Endometrium (tissue), 2 donors: ENCODE measurements around the gene MSL1.
A peak's percentile ranks its signal among the peaks of the same experiment; 100 is the strongest.

ENCODE experiments used
- FAIRE-seq: peaks from 2 replicates; lab custom pipeline; 2012; peaks lifted over from hg19 to GRCh38; lab: Jason Lieb, UNC
- donor health status: control.
- donor health status: control.

MSL1 gene

GRCh38 chr17:40104594-40105486 is 16.9 kb upstream of the MSL1 start:
- no peak for FAIRE-seq

- no peak for FAIRE-seq
These were observed 15.7 kb upstream of the MSL1 start for GRCh38 chr17:40105861-40106759.

GRCh38 chr17:40106760-40107521 is 14.8 kb upstream of the MSL1 start:
- no peak for FAIRE-seq

GRCh38 chr17:40107522-40108174 is 14.1 kb upstream of the MSL1 start:
- no peak for FAIRE-seq

- no peak for FAIRE-seq
These were observed 12.6 kb upstream of the MSL1 start for GRCh38 chr17:40108970-40109824.

- no peak for FAIRE-seq
These were observed 11.5 kb upstream of the MSL1 start for GRCh38 chr17:40110026-40110845.

GRCh38 chr17:40111221-40112128 is 10.3 kb upstream of the MSL1 start:
- FAIRE-seq = no peak

GRCh38 chr17:40112191-40112711 is 9.5 kb upstream of the MSL1 start:
- FAIRE-seq = no peak

- FAIRE-seq = no peak
These were observed 9.1 kb upstream of the MSL1 start for GRCh38 chr17:40112718-40113109.

GRCh38 chr17:40113110-40113906 is 8.5 kb upstream of the MSL1 start:
- peak; percentile 93 for FAIRE-seq

- no peak for FAIRE-seq
These were observed 7.9 kb upstream of the MSL1 start for GRCh38 chr17:40113907-40114245.

- FAIRE-seq = no peak
These were observed 6.7 kb upstream of the MSL1 start for GRCh38 chr17:40115101-40115436.

GRCh38 chr17:40122136-40122998 is 596 bp downstream of the MSL1 start:
- no peak for FAIRE-seq

GRCh38 chr17:40122999-40123810 is 1.4 kb downstream of the MSL1 start:
- FAIRE-seq = no peak

- FAIRE-seq = no peak
These were observed 2.0 kb downstream of the MSL1 start for GRCh38 chr17:40123811-40124114.
